GM18498 (cell line): Measurements from ENCODE around the gene CGNL1.

ENCODE experiments used
- ATAC-seq: cut with Tn5 transposase; IDR thresholded peaks from one replicate; pipeline ENCODE4 v1.9.1; 2021; ENCODE audit warnings: mild to moderate bottlenecking, moderate library complexity; ENCODE audit not compliant: unreplicated experiment

CGNL1 gene

GRCh38 chr15:57516327-57517029, 140.2 kb downstream of the CGNL1 start:
- no peak for ATAC-seq

- no peak for ATAC-seq
These were observed 140.8 kb downstream of the CGNL1 start for GRCh38 chr15:57517030-57517671.

GRCh38 chr15:57518779-57519405, 142.6 kb downstream of the CGNL1 start:
- no peak for ATAC-seq

GRCh38 chr15:57519806-57520205, 143.5 kb downstream of the CGNL1 start:
- no peak for ATAC-seq

GRCh38 chr15:57521503-57521902, 145.2 kb downstream of the CGNL1 start:
- no peak for ATAC-seq

- no peak for ATAC-seq
These were observed 145.8 kb downstream of the CGNL1 start for GRCh38 chr15:57522148-57522547.

GRCh38 chr15:57525581-57525980, 149.3 kb downstream of the CGNL1 start:
- ATAC-seq, result no peak

GRCh38 chr15:57526076-57526475, 149.8 kb downstream of the CGNL1 start:
- ATAC-seq, result no peak

- no peak for ATAC-seq
These were observed 150.3 kb downstream of the CGNL1 start for GRCh38 chr15:57526615-57527014.

GRCh38 chr15:57527382-57528091, 151.2 kb downstream of the CGNL1 start:
- no peak for ATAC-seq

- ATAC-seq, result no peak
These were observed 152.7 kb downstream of the CGNL1 start for GRCh38 chr15:57528940-57529565.

- ATAC-seq, result no peak
These were observed 153.4 kb downstream of the CGNL1 start for GRCh38 chr15:57529748-57530147.

GRCh38 chr15:57532731-57533447, 156.6 kb downstream of the CGNL1 start:
- ATAC-seq, result no peak

- ATAC-seq, result no peak
These were observed 157.1 kb downstream of the CGNL1 start for GRCh38 chr15:57533448-57533799.

- no peak for ATAC-seq
These were observed 158.0 kb downstream of the CGNL1 start for GRCh38 chr15:57534281-57534680.

GRCh38 chr15:57537072-57537471, 160.8 kb downstream of the CGNL1 start:
- ATAC-seq, result no peak

GRCh38 chr15:57537488-57538264, 161.4 kb downstream of the CGNL1 start:
- no peak for ATAC-seq

- no peak for ATAC-seq
These were observed 161.9 kb downstream of the CGNL1 start for GRCh38 chr15:57538265-57538529.

- ATAC-seq, result no peak
These were observed 162.5 kb downstream of the CGNL1 start for GRCh38 chr15:57538821-57539220.

GRCh38 chr15:57540211-57540610, 163.9 kb downstream of the CGNL1 start:
- no peak for ATAC-seq
